GM12892 (cell line): ENCODE measurements around the gene NKAIN2.

ENCODE experiments used
- POLR2A ChIP-seq: IDR thresholded peaks from 2 replicates; pipeline ENCODE4 v1.6.1; 2011; ENCODE audit warnings: low read depth, low read length, control low read depth
- POLR2AphosphoS5 ChIP-seq: IDR thresholded peaks from 2 replicates; pipeline ENCODE4 v1.6.1; 2011; ENCODE audit warnings: low read depth, low read length, control low read depth
- TAF1 ChIP-seq: IDR thresholded peaks from 2 replicates; pipeline ENCODE4 v1.6.1; 2011; ENCODE audit warnings: low read depth, mild to moderate bottlenecking, control low read depth, low read length, borderline replicate concordance

DNA sequence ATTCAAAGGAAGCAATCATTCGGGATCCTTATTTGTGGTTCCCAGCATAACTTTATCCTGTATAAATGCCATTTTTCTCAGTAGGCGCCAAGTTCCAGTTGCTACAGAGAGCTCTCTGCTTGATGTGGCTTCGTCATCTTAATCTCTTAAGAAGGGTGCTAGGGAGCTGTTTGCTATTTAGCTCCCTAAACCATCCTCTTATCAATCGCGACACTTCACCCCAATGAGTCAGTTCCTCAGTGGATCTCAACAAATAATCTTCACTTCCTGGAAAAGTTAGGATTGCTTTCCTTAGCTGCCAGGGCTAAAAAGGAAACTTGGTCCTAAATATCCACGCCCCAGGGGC lies 1.3 kb upstream of the NKAIN2 start:
- TF ChIP-seq POLR2AphosphoS5 (no peak), POLR2A (no peak), TAF1 (no peak)
